GM12873 (cell line): ENCODE results near the gene NCBP1.

Experiments
- TF ChIP-seq, protein P1 (sequence below): IDR thresholded peaks from 2 replicates; pipeline ENCODE4 v1.5.1; 2012; ENCODE audit warnings: low read depth, mild to moderate bottlenecking, moderate library complexity, low read length, control low read depth; ENCODE audit not compliant: insufficient read depth; ENCODE audit errors: missing control alignments

Gene NCBP1

GRCh38 chr9:97647996-97648395, 14.4 kb downstream of the NCBP1 start:
- TF ChIP-seq, protein P1, sequence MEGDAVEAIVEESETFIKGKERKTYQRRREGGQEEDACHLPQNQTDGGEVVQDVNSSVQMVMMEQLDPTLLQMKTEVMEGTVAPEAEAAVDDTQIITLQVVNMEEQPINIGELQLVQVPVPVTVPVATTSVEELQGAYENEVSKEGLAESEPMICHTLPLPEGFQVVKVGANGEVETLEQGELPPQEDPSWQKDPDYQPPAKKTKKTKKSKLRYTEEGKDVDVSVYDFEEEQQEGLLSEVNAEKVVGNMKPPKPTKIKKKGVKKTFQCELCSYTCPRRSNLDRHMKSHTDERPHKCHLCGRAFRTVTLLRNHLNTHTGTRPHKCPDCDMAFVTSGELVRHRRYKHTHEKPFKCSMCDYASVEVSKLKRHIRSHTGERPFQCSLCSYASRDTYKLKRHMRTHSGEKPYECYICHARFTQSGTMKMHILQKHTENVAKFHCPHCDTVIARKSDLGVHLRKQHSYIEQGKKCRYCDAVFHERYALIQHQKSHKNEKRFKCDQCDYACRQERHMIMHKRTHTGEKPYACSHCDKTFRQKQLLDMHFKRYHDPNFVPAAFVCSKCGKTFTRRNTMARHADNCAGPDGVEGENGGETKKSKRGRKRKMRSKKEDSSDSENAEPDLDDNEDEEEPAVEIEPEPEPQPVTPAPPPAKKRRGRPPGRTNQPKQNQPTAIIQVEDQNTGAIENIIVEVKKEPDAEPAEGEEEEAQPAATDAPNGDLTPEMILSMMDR = no peak

GRCh38 chr9:97651646-97652045, 18.0 kb downstream of the NCBP1 start:
- TF ChIP-seq, protein P1 = no peak

DNA sequence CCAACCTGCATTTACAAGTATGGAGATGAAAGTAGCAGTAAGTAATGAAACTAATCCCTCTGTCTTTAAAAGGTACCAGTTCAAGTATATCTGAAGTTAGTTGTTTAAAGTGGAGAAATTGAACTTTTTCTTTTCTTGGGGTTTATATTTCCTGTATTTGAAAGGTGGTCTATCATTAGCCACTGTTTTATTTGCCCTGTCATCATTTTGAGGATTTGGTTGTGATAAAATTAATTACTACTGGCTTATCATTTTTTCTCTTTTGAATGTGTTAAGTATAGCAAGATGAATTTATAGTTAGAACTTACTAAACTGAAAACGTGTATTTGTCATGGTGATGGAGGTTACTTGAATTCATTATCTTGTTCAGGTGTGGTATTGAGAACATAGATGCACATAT, 25.1 kb downstream of the NCBP1 start:
- TF ChIP-seq, protein P1 = no peak

GRCh38 chr9:97659771-97660170, 26.1 kb downstream of the NCBP1 start:
- TF ChIP-seq, protein P1 = no peak

DNA sequence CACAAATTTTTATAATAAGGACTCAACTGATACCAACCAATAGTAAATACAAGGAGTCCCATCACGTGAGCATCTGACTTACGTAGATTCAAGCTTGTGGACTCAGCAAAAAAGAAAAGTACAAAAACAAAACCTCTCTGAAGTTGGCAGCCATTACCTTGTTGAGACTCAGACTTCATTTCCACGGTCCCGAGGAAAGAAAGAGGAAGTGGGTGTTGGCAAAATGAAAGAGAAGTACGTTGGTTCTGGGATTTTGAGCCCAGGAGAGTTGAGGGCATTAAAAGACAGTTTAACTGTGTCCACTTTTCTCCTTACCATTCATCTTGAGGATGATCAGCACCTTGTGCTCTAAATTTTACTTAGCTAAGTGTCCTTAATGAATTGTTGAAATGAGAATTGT, 26.7 kb downstream of the NCBP1 start:
- TF ChIP-seq, protein P1 = no peak

DNA sequence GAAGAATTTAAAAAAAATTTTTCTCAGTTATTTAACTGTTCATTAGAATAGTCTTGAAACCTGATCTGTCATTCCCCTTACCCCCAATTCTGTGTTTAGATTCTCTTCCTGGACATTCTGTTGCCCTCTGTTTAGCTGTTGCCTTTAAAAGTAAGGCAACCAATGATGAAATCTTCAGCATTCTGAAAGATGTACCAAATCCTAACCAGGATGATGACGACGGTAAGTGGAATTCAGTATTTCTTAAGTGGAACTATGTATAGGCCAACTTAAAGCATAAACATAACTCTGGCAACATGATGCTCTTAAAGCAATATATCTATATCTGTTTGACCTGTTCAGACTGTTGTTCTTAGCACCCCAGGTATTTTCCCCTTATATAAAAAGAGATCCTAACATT, 27.2 kb downstream of the NCBP1 start:
- TF ChIP-seq, protein P1 = no peak

- TF ChIP-seq, protein P1 = no peak
Measured at GRCh38 chr9:97665742-97666141, 32.1 kb downstream of the NCBP1 start.
